RPMI7951 (cell line): ENCODE data around the gene FCGR3B. TPM values are rescaled to one million over a fixed set of nuclear protein-coding genes. Genes with fewer than 3 reads are reported as not detected.
A peak's percentile ranks its signal among the peaks of the same experiment; 100 is the strongest.
"Not testable (repeated sequence)": the region's sequence is repeated elsewhere in the genome, so short reads cannot be mapped to it uniquely, and the experiment has no call there.

Source experiments
- DNase-seq: peaks from one replicate; pipeline ENCODE4 v3.0.0-alpha.2; 2012; ENCODE audit warnings: low read depth
- total RNA-seq: library from RNA; depleted of rRNA; stranded (reverse); fragments of >200 nt; shearing (Covaris generic); gene quantifications from 2 replicates; pipeline ENCODE4 v1.2.3, GENCODE V29; 2014

FCGR3B gene
- total RNA-seq, 1 experiment from 2014 or later, result not detected

- DNase-seq, result not testable (repeated sequence)
Observed at GRCh38 chr1:161638251-161638993, 7.4 kb upstream of the FCGR3B start.

GRCh38 chr1:161636976-161637375 is 6.0 kb upstream of the FCGR3B start:
- not testable (repeated sequence) for DNase-seq

- DNase-seq, result peak; percentile 12
Observed at GRCh38 chr1:161636189-161636782, 5.3 kb upstream of the FCGR3B start.

- not testable (repeated sequence) for DNase-seq
Observed at GRCh38 chr1:161634993-161635392, 4.0 kb upstream of the FCGR3B start.

GRCh38 chr1:161630128-161630742 is 741 bp downstream of the FCGR3B start:
- not testable (repeated sequence) for DNase-seq

GRCh38 chr1:161626445-161627146 is 4.4 kb downstream of the FCGR3B start:
- not testable (repeated sequence) for DNase-seq

GRCh38 chr1:161624605-161625004 is 6.4 kb downstream of the FCGR3B start:
- not testable (repeated sequence) for DNase-seq

- not testable (repeated sequence) for DNase-seq
Observed at GRCh38 chr1:161623401-161624051, 7.5 kb downstream of the FCGR3B start.

- not testable (repeated sequence) for DNase-seq
Observed at GRCh38 chr1:161622054-161622453, 8.9 kb downstream of the FCGR3B start.

- peak; percentile 70 for DNase-seq
Observed at GRCh38 chr1:161621181-161622000, 9.6 kb downstream of the FCGR3B start.

- DNase-seq, result not testable (repeated sequence)
Observed at GRCh38 chr1:161620399-161620798, 10.6 kb downstream of the FCGR3B start.

- not testable (repeated sequence) for DNase-seq
Observed at GRCh38 chr1:161618517-161618916, 12.5 kb downstream of the FCGR3B start.

- DNase-seq, result not testable (repeated sequence)
Observed at GRCh38 chr1:161616417-161616816, 14.6 kb downstream of the FCGR3B start.

- peak; percentile 25 for DNase-seq
Observed at GRCh38 chr1:161613142-161613514, 17.8 kb downstream of the FCGR3B start.

GRCh38 chr1:161612322-161613141 is 18.4 kb downstream of the FCGR3B start:
- peak; percentile 96 for DNase-seq

- peak; percentile 57 for DNase-seq
Observed at GRCh38 chr1:161611866-161612321, 19.1 kb downstream of the FCGR3B start.

GRCh38 chr1:161610198-161610597 is 20.8 kb downstream of the FCGR3B start:
- not testable (repeated sequence) for DNase-seq

- not testable (repeated sequence) for DNase-seq
Observed at GRCh38 chr1:161606541-161607336, 24.2 kb downstream of the FCGR3B start.
